Measurements from ENCODE around the gene SERGEF.

- no peak for TF ChIP-seq RFX5 (IDR thresholded peaks at IDR 0.05; ENCODE audit: low read length)
- TF ChIP-seq CTCF (IDR thresholded peaks at IDR 0.05), result peak; percentile 64
- TF ChIP-seq RAD21 (IDR thresholded peaks at IDR 0.05; ENCODE audit: low read length), result peak; percentile 72
- no peak for TF ChIP-seq REST (IDR thresholded peaks at IDR 0.05; ENCODE audit: low read depth, low read length)
- no peak for TF ChIP-seq GABPA (IDR thresholded peaks at IDR 0.05; ENCODE audit: low read depth)
- no peak for TF ChIP-seq USF1 (IDR thresholded peaks at IDR 0.05; ENCODE audit: borderline replicate concordance, low read depth)
- no peak for TF ChIP-seq EZH2phosphoT487 (IDR thresholded peaks at IDR 0.05; ENCODE audit: borderline replicate concordance, low read depth)
- no peak for TF ChIP-seq POLR2AphosphoS5 (IDR thresholded peaks at IDR 0.05; ENCODE audit: low read depth, low read length)
- no peak for TF ChIP-seq FOXJ3 (CRISPR knock-in tag; IDR thresholded peaks at IDR 0.05)
- no peak for TF ChIP-seq SIN3A (IDR thresholded peaks at IDR 0.05; ENCODE audit: borderline replicate concordance, low read depth, low read length)
- no peak for TF ChIP-seq YY1 (IDR thresholded peaks at IDR 0.05; ENCODE audit: low read depth)
- no peak for TF ChIP-seq TAF1 (IDR thresholded peaks at IDR 0.05; ENCODE audit: borderline replicate concordance, low read depth, low read length)
- no peak for TF ChIP-seq PBX3 (IDR thresholded peaks at IDR 0.05)
- TF ChIP-seq USF2 (IDR thresholded peaks at IDR 0.05; ENCODE audit: borderline replicate concordance, low read depth, low read length), result no peak
These were observed 252.5 kb downstream of the SERGEF start for GRCh38 chr11:17760102-17761029.

All from SK-N-SH (cell line).